M059J (cell line): ENCODE data around the gene CNGA3. TPM values are rescaled to one million over a fixed set of nuclear protein-coding genes. Genes with fewer than 3 reads are reported as not detected.
A peak's percentile ranks its signal among the peaks of the same experiment; 100 is the strongest.

Experiments
- DNase-seq: peaks from one replicate; pipeline ENCODE4 v3.0.0-alpha.2; 2012; ENCODE audit warnings: low read depth
- total RNA-seq: library from RNA; depleted of rRNA; stranded (reverse); fragments of >200 nt; shearing (Covaris generic); gene quantifications from 2 replicates; pipeline ENCODE4 v1.2.3, GENCODE V29; 2014

The CNGA3 gene
- total RNA-seq, 1 experiment from 2014 or later, result not detected

DNA sequence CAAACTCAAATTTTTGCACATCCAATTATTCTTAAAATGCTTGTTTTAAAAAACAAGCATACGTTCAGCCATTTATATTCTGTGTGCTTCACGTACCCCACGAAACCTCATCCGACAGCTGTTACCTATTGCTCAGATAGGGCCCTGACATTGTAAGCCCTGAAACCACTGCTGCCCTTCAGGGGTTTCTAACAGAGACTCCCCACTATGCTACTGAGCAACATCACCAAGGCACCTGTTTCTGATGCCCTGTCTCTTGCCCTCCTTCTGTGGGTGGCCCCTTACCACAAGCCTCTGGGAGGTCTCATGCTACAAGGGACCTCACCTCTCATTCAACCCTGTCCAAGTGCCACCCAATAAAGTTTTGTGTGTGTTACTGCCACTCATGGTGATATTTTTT lies 18.5 kb upstream of the CNGA3 start:
- DNase-seq, result no peak

DNA sequence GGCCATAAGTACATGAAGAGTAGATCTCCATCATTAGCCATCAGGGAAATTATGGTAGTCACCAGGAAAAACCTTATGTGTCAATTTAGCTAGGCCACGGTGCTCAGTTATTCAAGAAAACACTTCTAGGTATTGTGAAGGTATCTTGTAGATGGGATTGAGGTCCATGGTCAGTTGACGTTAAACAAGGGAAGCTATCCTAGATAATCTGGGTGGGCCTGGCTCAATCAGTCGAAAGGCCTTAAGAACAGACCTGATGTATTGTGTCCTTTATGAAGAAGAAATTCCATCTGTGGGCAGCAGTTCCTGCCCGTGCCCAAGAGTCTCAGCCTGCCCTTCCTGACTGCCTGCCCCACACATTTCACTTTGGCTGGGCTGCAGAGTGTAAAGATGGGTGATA lies 16.7 kb upstream of the CNGA3 start:
- DNase-seq, result no peak

DNA sequence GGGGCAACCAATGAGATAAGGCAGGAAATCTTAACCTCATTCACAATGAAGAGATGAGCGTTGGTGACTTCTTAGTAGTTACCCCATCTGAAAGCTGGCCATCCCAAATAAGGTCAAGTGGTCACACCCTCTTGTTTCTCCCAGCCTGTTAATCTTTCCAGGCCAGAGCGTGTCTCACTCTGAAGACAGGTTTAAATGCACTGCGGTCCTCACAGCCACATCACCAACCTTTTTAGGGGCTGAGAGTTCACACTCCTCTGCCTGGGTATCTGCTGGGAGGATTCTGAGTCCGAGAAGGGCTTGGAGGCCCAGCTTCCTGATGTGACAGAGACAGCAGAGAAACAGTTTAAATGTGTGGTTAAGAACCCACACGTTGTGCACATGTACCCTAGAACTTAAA lies 13.3 kb upstream of the CNGA3 start:
- no peak for DNase-seq

GRCh38 chr2:98333922-98334321 lies 12.3 kb upstream of the CNGA3 start:
- DNase-seq, result peak; percentile 13

GRCh38 chr2:98334439-98335078 lies 11.7 kb upstream of the CNGA3 start:
- DNase-seq, result peak; percentile 93

- no peak for DNase-seq
Observed at GRCh38 chr2:98335271-98335670, 11.0 kb upstream of the CNGA3 start.

- DNase-seq, result no peak
Observed at GRCh38 chr2:98341241-98341640, 5.0 kb upstream of the CNGA3 start.

DNA sequence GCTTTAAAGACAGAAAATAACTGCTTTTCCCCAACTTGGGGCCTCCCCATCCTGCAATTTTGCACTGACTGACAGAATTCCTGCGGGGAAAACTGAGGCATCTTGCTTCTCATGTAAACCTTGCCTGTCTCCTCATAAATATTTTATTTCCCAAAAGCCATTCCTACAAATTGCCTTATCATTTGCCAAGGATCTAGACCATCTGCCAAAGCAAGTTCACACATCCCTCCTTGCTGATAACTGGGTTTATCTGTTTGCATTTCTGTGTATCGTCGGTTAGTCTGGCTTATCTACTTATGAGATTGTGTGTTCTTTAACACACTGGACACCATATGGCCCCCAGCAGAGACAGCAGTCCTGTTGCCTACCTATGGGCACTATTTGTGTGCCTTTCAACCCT lies 3.0 kb upstream of the CNGA3 start:
- DNase-seq, result no peak

GRCh38 chr2:98347298-98348065 lies 1.2 kb downstream of the CNGA3 start:
- DNase-seq, result no peak

DNA sequence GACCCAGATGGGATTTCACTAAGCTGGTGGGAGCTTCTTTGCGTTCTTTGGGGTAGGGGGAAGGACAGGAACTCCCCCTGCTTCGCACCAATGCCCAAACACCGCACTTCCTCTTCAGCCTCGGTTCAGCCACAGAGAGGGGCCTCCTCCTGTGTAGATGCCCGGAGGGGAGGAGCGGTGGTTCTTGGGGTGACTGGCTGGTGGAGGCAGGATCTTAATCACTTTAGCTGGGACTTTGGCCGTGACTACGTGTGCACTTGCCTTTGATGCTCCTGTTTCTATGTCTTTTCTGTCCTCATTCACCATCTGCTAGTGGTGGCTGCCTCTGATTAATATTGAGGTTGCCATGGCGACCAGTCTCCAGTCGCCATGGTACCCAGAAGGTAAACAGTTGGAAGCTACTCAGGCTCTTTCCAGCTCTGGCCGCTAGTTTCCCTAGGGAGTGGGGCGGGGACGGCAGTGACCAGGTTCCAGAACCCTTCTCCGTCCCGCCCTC lies 1.9 kb downstream of the CNGA3 start:
- DNase-seq, result peak; percentile 38

- DNase-seq, result no peak
Observed at GRCh38 chr2:98350411-98350810, 4.2 kb downstream of the CNGA3 start.

DNA sequence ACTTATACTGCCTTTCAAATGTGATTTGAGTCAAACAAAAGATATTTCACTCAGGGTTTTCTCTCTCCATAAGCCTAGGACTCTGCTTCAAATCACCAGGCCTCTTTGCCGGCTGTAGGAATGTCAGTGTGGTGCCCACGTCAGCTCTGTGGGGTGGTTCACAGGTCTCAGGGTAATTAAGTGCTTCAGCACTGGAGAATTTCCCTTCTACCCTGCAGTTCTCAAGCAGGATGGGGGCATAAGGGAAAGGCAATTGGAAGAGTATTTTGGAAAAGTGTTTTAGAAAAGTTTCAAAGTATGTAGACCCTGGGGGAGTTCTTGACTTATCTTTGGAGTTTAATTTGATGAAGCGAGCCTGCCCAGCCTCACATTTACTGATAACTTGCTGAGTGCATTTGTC lies 9.6 kb downstream of the CNGA3 start:
- DNase-seq, result peak; percentile 4

DNA sequence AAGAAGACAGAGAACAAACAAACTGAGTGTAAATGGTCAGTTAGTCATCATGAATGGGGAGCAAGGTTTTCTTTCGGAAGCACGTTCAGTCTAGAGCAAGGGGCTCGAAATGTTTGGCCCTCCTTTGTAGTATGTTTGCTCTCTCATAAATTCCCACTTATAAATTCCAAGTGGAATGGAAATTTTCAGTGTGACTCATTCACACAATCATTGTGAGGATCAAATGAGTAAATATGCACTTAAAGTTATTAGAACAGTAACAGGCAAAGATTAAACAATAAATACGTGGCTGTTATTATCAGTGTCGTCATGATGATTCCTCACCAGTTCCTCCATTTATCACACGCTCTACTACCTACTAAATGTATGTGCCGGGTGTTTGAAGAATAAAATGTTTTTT lies 10.5 kb downstream of the CNGA3 start:
- peak; percentile 9 for DNase-seq

- DNase-seq, result no peak
Observed at GRCh38 chr2:98357849-98358248, 11.6 kb downstream of the CNGA3 start.

DNA sequence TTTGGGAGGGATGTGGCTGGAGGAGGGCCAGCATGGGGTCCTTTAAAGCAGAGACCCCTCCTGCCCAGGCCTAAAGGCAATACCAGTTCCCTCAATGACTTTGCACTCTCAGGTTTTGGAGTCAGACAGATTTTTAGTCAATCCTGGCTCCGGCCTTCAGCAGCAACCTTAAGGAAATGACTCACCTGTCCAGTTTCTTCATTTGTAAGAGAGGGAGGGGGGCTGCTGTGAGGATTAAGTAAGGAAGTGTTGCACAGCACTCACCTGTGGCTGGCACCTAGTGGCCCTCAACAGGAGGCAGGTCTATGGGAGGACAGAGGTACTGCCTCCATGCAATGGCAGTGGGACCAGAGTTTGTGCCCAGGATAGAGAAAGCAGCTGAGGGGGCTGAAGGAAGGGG lies 13.7 kb downstream of the CNGA3 start:
- DNase-seq, result peak; percentile 12

GRCh38 chr2:98367721-98368120 lies 21.5 kb downstream of the CNGA3 start:
- DNase-seq, result no peak

- no peak for DNase-seq
Observed at GRCh38 chr2:98369710-98370239, 23.5 kb downstream of the CNGA3 start.

DNA sequence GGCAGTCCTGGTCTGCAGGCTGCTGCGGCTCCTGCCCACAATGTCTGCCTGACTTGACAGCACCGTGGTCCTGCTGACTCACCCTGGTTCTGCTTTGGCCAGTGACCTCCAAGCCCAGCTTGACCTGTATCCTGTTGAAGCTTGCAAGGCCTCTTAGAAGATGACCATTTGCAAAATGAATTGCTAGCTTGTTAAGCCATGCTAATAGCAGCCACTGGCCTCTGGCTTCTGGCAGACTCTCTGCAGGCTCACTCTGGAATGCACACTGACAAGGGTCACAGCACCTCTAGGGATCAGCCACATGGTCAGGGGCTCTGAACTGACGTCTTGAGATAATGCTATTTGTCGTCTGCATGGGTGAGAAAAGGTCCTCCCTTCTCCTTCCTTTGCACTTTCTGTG lies 25.9 kb downstream of the CNGA3 start:
- DNase-seq, result no peak

DNA sequence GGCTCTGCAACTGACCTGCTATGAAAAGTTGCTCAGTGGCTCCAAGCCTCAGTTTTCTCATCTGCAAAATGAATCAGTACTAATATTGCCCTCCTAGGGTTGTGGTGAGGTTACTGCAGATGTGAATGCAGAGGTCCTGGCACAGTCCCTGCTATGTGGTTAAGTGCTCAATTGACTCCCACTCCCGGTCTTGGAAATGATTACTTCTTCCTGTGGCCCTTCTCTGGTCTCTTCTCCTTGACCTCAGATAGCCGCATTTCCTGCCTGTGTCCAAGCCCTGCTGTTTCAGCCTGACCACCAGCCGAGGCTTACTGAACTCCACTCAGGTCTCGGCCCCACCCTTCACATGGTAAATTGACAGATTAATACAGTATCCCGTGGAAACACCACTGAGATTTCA lies 26.3 kb downstream of the CNGA3 start:
- DNase-seq, result no peak

DNA sequence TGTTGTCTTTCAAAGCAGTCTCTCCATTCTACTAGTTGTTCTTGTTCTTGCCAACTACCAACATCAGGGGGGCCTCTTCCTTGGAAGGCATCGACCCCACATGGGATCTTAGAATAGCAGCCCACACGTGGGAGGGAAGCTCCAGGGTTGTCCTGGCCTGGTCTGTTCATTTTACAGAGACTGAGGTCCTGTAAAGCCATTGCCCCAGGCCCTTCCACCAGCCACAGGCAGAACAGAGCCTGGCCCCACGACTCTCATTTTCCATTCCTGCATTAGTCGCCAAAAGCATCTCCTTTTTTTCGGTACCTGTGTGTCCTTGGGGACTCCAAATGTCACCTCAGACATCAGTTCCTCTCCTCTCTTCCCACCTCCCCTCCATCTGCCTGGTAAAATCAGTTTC lies 28.0 kb downstream of the CNGA3 start:
- no peak for DNase-seq

DNA sequence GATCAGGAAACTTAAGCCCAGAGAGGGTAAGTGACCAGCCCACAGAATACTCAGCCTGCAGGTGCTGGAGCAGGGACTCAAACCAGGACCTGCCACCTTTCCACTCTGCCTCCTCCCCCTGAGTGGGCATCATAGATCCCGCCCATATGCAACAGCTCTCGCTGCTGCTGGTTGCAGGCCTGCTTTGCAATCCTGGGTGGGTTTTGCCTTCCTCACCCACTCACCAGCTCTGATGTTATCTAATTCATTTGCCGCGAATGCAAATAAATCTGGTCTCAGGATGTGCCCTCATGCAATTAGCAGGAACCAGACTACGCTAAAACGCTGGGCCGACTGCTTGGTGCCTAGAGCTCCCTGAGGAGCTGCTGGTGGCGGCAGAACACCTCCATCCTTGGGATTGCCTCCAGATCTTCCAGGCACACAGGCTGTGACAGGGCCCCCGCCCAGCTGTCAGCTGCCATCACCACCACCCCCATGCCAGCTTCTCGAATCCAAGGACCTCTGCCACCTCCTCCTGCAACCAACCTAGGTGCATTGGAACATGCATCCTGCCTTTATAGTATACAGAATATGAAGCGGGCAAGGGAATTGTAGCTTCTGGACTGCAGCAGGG lies 28.8 kb downstream of the CNGA3 start:
- DNase-seq, result no peak

GRCh38 chr2:98376301-98376910 lies 30.1 kb downstream of the CNGA3 start:
- DNase-seq, result no peak
